HEK293 (cell line): Measurements from ENCODE around the gene TEX30.

ENCODE experiments used
- CTCF ChIA-PET: fragments of 350-600 bp; formaldehyde crosslinking; extraction: SDS; loops from one replicate; lab custom pipeline; 2021; ENCODE audit warnings: antibody characterized with exemption; lab: Yijun Ruan, JAX
- POLR2A ChIA-PET: fragments of 300-600 bp; formaldehyde crosslinking; extraction: SDS; loops from one replicate; lab custom pipeline; 2020; ENCODE audit warnings: antibody characterized with exemption, inconsistent platforms; lab: Yijun Ruan, JAX
- H3K27ac ChIP-seq: fragments of 200-500 bp; sonication (Bioruptor generic); 2 replicates; pipeline ENCODE4 v1.5.1; 2014; ENCODE audit warnings: low read depth, low read length, control low read depth, inconsistent platforms; ENCODE audit errors: extremely low read depth
- H3K36me3 ChIP-seq, 2 experiments: fragments of 200-500 bp in 1 of 2; sonication (Bioruptor generic) in 1 of 2; 1 replicate in 1 of 2; 2 replicates in 1 of 2; pipeline ENCODE4 v1.5.1; 2014 to 2017; ENCODE audit warnings: inconsistent platforms in 2 of 2, low read length in 2 of 2; ENCODE audit not compliant: control insufficient read depth in 2 of 2, insufficient read depth in 1 of 2
- H3K4me1 ChIP-seq: fragments of 200-500 bp; sonication (Bioruptor generic); 2 replicates; pipeline ENCODE4 v1.5.1; 2014; ENCODE audit warnings: mild to moderate bottlenecking, low read length, inconsistent platforms; ENCODE audit not compliant: control insufficient read depth, insufficient read depth
- H3K4me3 ChIP-seq: 2 replicates; pipeline ENCODE4 v1.5.1; 2011; ENCODE audit warnings: low read depth, mild to moderate bottlenecking, control low read depth, low read length, moderate library complexity
- H3K9me3 ChIP-seq: fragments of 200-500 bp; sonication (Bioruptor generic); 2 replicates; pipeline ENCODE4 v1.5.1; 2014; ENCODE audit warnings: low read depth, low read length, inconsistent platforms; ENCODE audit not compliant: control insufficient read depth, insufficient read depth
- GFI1B ChIP-seq: fragments of 450-650 bp; formaldehyde crosslinking; IDR thresholded peaks from 2 replicates; pipeline ENCODE4 v1.5.1; 2016; ENCODE audit warnings: missing biosample characterization, missing genetic modification characterization
- HOXC10 ChIP-seq: sonication (generic); formaldehyde crosslinking; IDR thresholded peaks from 2 replicates; pipeline ENCODE4 v1.8.1; 2023; ENCODE audit warnings: mild to moderate bottlenecking, missing genetic modification reagents
- IKZF3 ChIP-seq: fragments of 450-650 bp; IDR thresholded peaks from 2 replicates; pipeline ENCODE4 v1.5.0; 2018; ENCODE audit warnings: missing biosample characterization, mild to moderate bottlenecking, missing genetic modification characterization, moderate library complexity
- PRDM1 ChIP-seq: fragments of 450-650 bp; formaldehyde crosslinking; IDR thresholded peaks from 2 replicates; pipeline ENCODE4; 2016; ENCODE audit warnings: missing biosample characterization, missing genetic modification characterization
- SP2 ChIP-seq: fragments of 450-650 bp; formaldehyde crosslinking; IDR thresholded peaks from 2 replicates; pipeline ENCODE4 v1.5.1; 2016; ENCODE audit warnings: missing biosample characterization, missing genetic modification characterization
- ZBTB20 ChIP-seq: fragments of 450-650 bp; formaldehyde crosslinking; IDR thresholded peaks from 2 replicates; pipeline ENCODE4 v1.5.1; 2016; ENCODE audit warnings: missing biosample characterization, missing genetic modification characterization
- ZBTB7A ChIP-seq: fragments of 450-650 bp; formaldehyde crosslinking; IDR thresholded peaks from 2 replicates; pipeline ENCODE4 v1.5.1; 2016; ENCODE audit warnings: low read depth, missing biosample characterization, missing genetic modification characterization
- ZBTB8A ChIP-seq: fragments of 450-650 bp; formaldehyde crosslinking; IDR thresholded peaks from 2 replicates; pipeline ENCODE4 v1.5.1; 2016; ENCODE audit warnings: missing biosample characterization, missing genetic modification characterization
- ZNF138 ChIP-seq: fragments of 450-650 bp; formaldehyde crosslinking; IDR thresholded peaks from 2 replicates; pipeline ENCODE4 v1.5.1; 2016; ENCODE audit warnings: missing biosample characterization, missing genetic modification characterization, borderline replicate concordance
- ZNF174 ChIP-seq: fragments of 450-650 bp; formaldehyde crosslinking; IDR thresholded peaks from 2 replicates; pipeline ENCODE4 v1.5.0; 2017; ENCODE audit warnings: missing biosample characterization, mild to moderate bottlenecking, missing genetic modification characterization
- ZNF19 ChIP-seq: fragments of 450-650 bp; formaldehyde crosslinking; IDR thresholded peaks from 2 replicates; pipeline ENCODE4; 2016; ENCODE audit warnings: missing biosample characterization, missing genetic modification characterization, low read depth
- ZNF239 ChIP-seq: fragments of 450-650 bp; formaldehyde crosslinking; IDR thresholded peaks from 2 replicates; pipeline ENCODE4 v1.5.1; 2016; ENCODE audit warnings: missing biosample characterization, missing genetic modification characterization
- ZNF292 ChIP-seq: fragments of 450-650 bp; formaldehyde crosslinking; IDR thresholded peaks from 2 replicates; pipeline ENCODE4 v1.5.1; 2016; ENCODE audit warnings: low read depth, missing biosample characterization, missing genetic modification characterization, borderline replicate concordance
- ZNF433 ChIP-seq: fragments of 450-650 bp; formaldehyde crosslinking; IDR thresholded peaks from 2 replicates; pipeline ENCODE4 v1.5.1; 2016; ENCODE audit warnings: missing biosample characterization, missing genetic modification characterization, low read depth
- ZNF510 ChIP-seq: fragments of 450-650 bp; formaldehyde crosslinking; IDR thresholded peaks from 2 replicates; pipeline ENCODE4 v1.5.1; 2018; ENCODE audit warnings: mild to moderate bottlenecking, missing genetic modification characterization, missing biosample characterization; ENCODE audit not compliant: insufficient replicate concordance
- ZNF529 ChIP-seq: fragments of 450-650 bp; formaldehyde crosslinking; IDR thresholded peaks from 2 replicates; pipeline ENCODE4 v1.5.1; 2017; ENCODE audit warnings: missing genetic modification characterization, missing biosample characterization; ENCODE audit not compliant: insufficient replicate concordance
- ZNF530 ChIP-seq: fragments of 450-650 bp; formaldehyde crosslinking; IDR thresholded peaks from 2 replicates; pipeline ENCODE4 v1.5.1; 2016; ENCODE audit warnings: low read depth, missing biosample characterization, missing genetic modification characterization
- ZNF654 ChIP-seq: fragments of 450-650 bp; formaldehyde crosslinking; IDR thresholded peaks from 2 replicates; pipeline ENCODE4 v1.5.1; 2016; ENCODE audit warnings: low read depth, missing biosample characterization, missing genetic modification characterization
- ZNF660 ChIP-seq: fragments of 450-650 bp; IDR thresholded peaks from 2 replicates; pipeline ENCODE4 v1.5.1; 2018; ENCODE audit warnings: missing biosample characterization, mild to moderate bottlenecking, missing genetic modification characterization
- ZNF777 ChIP-seq: fragments of 450-650 bp; formaldehyde crosslinking; IDR thresholded peaks from 2 replicates; pipeline ENCODE4 v1.5.1; 2017; ENCODE audit warnings: missing biosample characterization, missing genetic modification characterization, borderline replicate concordance
- ZNF785 ChIP-seq: fragments of 450-650 bp; formaldehyde crosslinking; IDR thresholded peaks from 2 replicates; pipeline ENCODE4 v1.5.1; 2016; ENCODE audit warnings: missing biosample characterization, missing genetic modification characterization
- TF ChIP-seq, protein P1 (sequence below): fragments of 450-650 bp; formaldehyde crosslinking; IDR thresholded peaks from 2 replicates; pipeline ENCODE4; 2016; ENCODE audit warnings: missing biosample characterization, missing genetic modification characterization
- TF ChIP-seq, protein P2 (sequence below): fragments of 450-650 bp; formaldehyde crosslinking; IDR thresholded peaks from 2 replicates; pipeline ENCODE4 v1.5.1; 2016; ENCODE audit warnings: missing biosample characterization, missing genetic modification characterization, low read depth
- TF ChIP-seq, protein P3 (sequence below): fragments of 450-650 bp; formaldehyde crosslinking; IDR thresholded peaks from 2 replicates; pipeline ENCODE4 v1.5.1; 2016; ENCODE audit warnings: missing biosample characterization, missing genetic modification characterization
- TF ChIP-seq, protein P4 (sequence below): fragments of 450-650 bp; formaldehyde crosslinking; IDR thresholded peaks from 2 replicates; pipeline ENCODE4 v1.5.1; 2017; ENCODE audit warnings: missing biosample characterization, missing genetic modification characterization

Gene TEX30

DNA sequence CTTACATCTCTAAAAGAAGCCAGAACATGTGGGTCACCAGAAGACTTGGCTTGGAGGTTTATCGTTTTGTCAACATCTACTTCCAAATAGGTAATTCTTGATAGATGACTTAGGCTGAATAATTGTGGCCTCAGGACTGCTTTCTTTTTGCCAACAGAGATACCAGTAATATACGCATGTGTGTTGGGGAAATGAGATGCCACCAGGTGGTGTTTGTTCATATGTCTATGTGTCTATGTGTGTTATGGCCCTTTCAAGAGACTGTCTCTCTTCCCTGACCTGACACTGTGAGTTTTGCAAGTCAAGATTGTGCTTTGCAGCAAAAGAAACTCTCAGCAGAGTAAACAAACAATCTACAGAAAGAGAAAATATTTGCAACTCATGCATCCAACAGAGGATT is 47.2 kb downstream of the TEX30 start:
- Histone ChIP-seq H3K4me3 (no peak overlapping the region), H3K9me3 (no peaks in the 10 kb centered on the region), H3K36me3 (no peaks in the 10 kb centered on the region), H3K27ac (no peak overlapping the region), H3K4me1 (no peaks in the 10 kb centered on the region)
- POLR2A ChIA-PET = no interaction called here
- CTCF ChIA-PET = no interaction called here
- no peak for TF ChIP-seq ZNF777 (tag by site-specific recombination)
- TF ChIP-seq GFI1B = no peak
- no peak for TF ChIP-seq ZNF785 (tag by site-specific recombination)
- TF ChIP-seq ZBTB7A (tag by site-specific recombination) = no peak
- TF ChIP-seq ZNF660 (tag by site-specific recombination) = no peak
- TF ChIP-seq ZNF19 (tag by site-specific recombination) = no peak
- TF ChIP-seq ZNF292 (tag by site-specific recombination) = no peak
- TF ChIP-seq ZNF529 (tag by site-specific recombination) = no peak

DNA sequence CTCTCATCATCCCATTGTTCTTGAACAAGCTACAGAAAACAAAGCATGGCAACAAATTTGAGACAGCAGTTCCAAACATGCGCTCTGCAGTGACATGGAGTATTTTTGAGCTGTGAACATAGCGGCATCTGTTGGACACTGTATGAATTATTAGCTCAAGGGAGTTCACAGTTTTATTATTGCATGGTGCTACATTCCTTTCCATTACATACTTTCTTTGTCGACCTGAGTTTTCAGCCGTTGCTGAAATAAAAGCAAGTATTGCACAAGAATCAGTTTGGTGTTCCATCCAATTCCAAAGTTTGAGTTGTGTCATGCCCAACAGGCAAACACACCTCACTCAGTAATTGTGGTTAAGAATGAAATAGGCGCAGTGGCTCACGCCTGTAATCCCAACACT is 48.7 kb downstream of the TEX30 start:
- H3K9me3 ChIP-seq = no peaks in the 10 kb centered on the region
- H3K4me1 ChIP-seq = no peaks in the 10 kb centered on the region
- TF ChIP-seq PRDM1 (tag by site-specific recombination) (peak; percentile 30; the same call in 1 of the 2 replicates), ZNF174 (tag by site-specific recombination) (no peak), ZBTB20 (no peak), ZNF654 (tag by site-specific recombination) (peak; percentile 63)
- TF ChIP-seq, protein P1, sequence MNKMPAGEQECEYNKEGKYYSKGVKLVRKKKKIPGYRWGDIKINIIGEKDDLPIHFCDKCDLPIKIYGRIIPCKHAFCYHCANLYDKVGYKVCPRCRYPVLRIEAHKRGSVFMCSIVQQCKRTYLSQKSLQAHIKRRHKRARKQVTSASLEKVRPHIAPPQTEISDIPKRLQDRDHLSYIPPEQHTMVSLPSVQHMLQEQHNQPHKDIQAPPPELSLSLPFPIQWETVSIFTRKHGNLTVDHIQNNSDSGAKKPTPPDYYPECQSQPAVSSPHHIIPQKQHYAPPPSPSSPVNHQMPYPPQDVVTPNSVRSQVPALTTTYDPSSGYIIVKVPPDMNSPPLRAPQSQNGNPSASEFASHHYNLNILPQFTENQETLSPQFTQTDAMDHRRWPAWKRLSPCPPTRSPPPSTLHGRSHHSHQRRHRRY (tag by site-specific recombination) = no peak
- TF ChIP-seq, protein P2, sequence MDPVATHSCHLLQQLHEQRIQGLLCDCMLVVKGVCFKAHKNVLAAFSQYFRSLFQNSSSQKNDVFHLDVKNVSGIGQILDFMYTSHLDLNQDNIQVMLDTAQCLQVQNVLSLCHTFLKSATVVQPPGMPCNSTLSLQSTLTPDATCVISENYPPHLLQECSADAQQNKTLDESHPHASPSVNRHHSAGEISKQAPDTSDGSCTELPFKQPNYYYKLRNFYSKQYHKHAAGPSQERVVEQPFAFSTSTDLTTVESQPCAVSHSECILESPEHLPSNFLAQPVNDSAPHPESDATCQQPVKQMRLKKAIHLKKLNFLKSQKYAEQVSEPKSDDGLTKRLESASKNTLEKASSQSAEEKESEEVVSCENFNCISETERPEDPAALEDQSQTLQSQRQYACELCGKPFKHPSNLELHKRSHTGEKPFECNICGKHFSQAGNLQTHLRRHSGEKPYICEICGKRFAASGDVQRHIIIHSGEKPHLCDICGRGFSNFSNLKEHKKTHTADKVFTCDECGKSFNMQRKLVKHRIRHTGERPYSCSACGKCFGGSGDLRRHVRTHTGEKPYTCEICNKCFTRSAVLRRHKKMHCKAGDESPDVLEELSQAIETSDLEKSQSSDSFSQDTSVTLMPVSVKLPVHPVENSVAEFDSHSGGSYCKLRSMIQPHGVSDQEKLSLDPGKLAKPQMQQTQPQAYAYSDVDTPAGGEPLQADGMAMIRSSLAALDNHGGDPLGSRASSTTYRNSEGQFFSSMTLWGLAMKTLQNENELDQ (tag by site-specific recombination) = no peak
- H3K36me3 ChIP-seq = no peaks in the 10 kb centered on the region
- H3K4me3 ChIP-seq = no peak overlapping the region
- POLR2A ChIA-PET = interaction anchor here (0.6 to 1.2 kb wide), 2 partner anchors 128 to 133 kb away, joined by 4 read pairs; partner anchors contain the start of gene TPP2
- CTCF ChIA-PET = interaction anchor here (0.7 to 2.1 kb wide), 13 partner anchors 10 to 144 kb away, joined by 3 to 28 read pairs (median 4); partner anchors contain the start of gene TPP2
- H3K27ac ChIP-seq = no peak overlapping the region

DNA sequence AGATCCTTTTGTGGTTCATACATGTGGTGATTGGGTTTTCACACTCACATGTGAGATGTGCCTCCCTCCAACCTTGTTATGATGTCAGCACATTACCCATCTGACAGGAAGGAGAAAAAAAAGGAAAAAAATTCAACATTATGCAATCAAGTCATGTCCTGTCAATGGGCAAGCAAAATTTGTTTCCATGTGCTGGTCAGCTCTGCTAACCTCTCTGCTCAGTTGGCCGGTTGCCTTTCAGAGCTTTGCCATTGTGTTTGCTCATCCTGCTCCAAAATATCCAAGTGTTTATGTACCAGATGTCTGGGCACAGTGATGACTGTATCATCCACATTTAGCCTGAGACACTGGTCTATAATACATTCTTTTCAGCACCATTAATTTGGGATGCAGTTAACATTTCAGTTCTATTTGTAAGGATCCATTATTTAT is 51.8 kb downstream of the TEX30 start:
- Histone ChIP-seq H3K9me3 (no peaks in the 10 kb centered on the region), H3K27ac (no peak overlapping the region), H3K4me1 (no peaks in the 10 kb centered on the region), H3K36me3 (no peaks in the 10 kb centered on the region), H3K4me3 (no peak overlapping the region)
- ChIA-PET POLR2A (no interaction called here), CTCF (interaction anchor here (0.8 kb wide), 1 partner anchor 140 kb away, joined by 3 read pairs; no protein-coding TSS in a partner anchor)
- TF ChIP-seq IKZF3 (tag by site-specific recombination) = no peak
- no peak for TF ChIP-seq ZNF530 (tag by site-specific recombination)
- TF ChIP-seq ZNF239 (tag by site-specific recombination) = no peak
- TF ChIP-seq ZNF510 (tag by site-specific recombination) = no peak
- TF ChIP-seq ZBTB8A (tag by site-specific recombination) = no peak
- no peak for TF ChIP-seq ZBTB20
- no peak for TF ChIP-seq ZNF138 (tag by site-specific recombination)
- TF ChIP-seq, protein P1 (tag by site-specific recombination) = no peak
- no peak for TF ChIP-seq HOXC10
- TF ChIP-seq, protein P3, sequence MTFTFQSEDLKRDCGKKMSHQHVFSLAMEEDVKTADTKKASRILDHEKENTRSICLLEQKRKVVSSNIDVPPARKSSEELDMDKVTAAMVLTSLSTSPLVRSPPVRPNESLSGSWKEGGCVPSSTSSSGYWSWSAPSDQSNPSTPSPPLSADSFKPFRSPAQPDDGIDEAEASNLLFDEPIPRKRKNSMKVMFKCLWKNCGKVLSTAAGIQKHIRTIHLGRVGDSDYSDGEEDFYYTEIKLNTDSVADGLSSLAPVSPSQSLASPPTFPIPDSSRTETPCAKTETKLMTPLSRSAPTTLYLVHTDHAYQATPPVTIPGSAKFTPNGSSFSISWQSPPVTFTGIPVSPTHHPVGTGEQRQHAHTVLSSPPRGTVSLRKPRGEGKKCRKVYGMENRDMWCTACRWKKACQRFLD (tag by site-specific recombination) = no peak
- TF ChIP-seq ZNF777 (tag by site-specific recombination) = no peak
- TF ChIP-seq, protein P4, sequence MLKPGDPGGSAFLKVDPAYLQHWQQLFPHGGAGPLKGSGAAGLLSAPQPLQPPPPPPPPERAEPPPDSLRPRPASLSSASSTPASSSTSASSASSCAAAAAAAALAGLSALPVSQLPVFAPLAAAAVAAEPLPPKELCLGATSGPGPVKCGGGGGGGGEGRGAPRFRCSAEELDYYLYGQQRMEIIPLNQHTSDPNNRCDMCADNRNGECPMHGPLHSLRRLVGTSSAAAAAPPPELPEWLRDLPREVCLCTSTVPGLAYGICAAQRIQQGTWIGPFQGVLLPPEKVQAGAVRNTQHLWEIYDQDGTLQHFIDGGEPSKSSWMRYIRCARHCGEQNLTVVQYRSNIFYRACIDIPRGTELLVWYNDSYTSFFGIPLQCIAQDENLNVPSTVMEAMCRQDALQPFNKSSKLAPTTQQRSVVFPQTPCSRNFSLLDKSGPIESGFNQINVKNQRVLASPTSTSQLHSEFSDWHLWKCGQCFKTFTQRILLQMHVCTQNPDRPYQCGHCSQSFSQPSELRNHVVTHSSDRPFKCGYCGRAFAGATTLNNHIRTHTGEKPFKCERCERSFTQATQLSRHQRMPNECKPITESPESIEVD = no peak
- no peak for TF ChIP-seq ZNF433 (tag by site-specific recombination)
- TF ChIP-seq SP2 (tag by site-specific recombination) = no peak
